Endodermal cell (in vitro differentiated cells): ENCODE data around the gene OBP2B. TPM values are rescaled to one million over a fixed set of nuclear protein-coding genes. Genes with fewer than 3 reads are reported as not detected.

Source experiments
- DNase-seq: peaks from one replicate; pipeline ENCODE4 v3.0.0-alpha.2; 2017
- H3K27ac ChIP-seq: 2 replicates; pipeline ENCODE4 v1.5.1; 2013; ENCODE audit warnings: mild to moderate bottlenecking, low read depth, low read length, moderate library complexity
- H3K27me3 ChIP-seq: 2 replicates; pipeline ENCODE4 v1.6.1; 2013; ENCODE audit warnings: mild to moderate bottlenecking, low read length, moderate library complexity; ENCODE audit not compliant: insufficient read depth, control insufficient read depth, poor library complexity, severe bottlenecking
- H3K36me3 ChIP-seq: 2 replicates; pipeline ENCODE4 v1.7.0; 2013; ENCODE audit warnings: mild to moderate bottlenecking, low read length, moderate library complexity; ENCODE audit not compliant: control insufficient read depth, insufficient read depth
- H3K4me1 ChIP-seq: one replicate; pipeline ENCODE4 v1.7.0; 2013; ENCODE audit warnings: low read length; ENCODE audit not compliant: control insufficient read depth, insufficient read depth
- H3K4me3 ChIP-seq: 2 replicates; pipeline ENCODE4 v1.5.1; 2013; ENCODE audit warnings: mild to moderate bottlenecking, low read length, moderate library complexity
- H3K9ac ChIP-seq: 2 replicates; pipeline ENCODE4 v1.6.1; 2013; ENCODE audit warnings: mild to moderate bottlenecking, low read length, moderate library complexity; ENCODE audit not compliant: poor library complexity, severe bottlenecking; ENCODE audit errors: extremely low read depth
- H3K9me3 ChIP-seq: 2 replicates; pipeline ENCODE4 v1.6.1; 2013; ENCODE audit warnings: mild to moderate bottlenecking, low read length, moderate library complexity; ENCODE audit not compliant: control insufficient read depth
- H3K27ac Mint-ChIP-seq: 2 replicates; pipeline ENCODE4 v1.8.0; 2020; ENCODE audit warnings: mixed read lengths
- H3K27me3 Mint-ChIP-seq: 2 replicates; pipeline ENCODE4 v1.8.0; 2021; ENCODE audit warnings: mild to moderate bottlenecking, mixed read lengths; ENCODE audit not compliant: insufficient read depth
- H3K36me3 Mint-ChIP-seq: 2 replicates; pipeline ENCODE4 v1.8.0; 2020; ENCODE audit warnings: low read depth, mixed read lengths
- H3K4me1 Mint-ChIP-seq: 2 replicates; pipeline ENCODE4 v1.8.0; 2020; ENCODE audit warnings: mixed read lengths
- H3K4me3 Mint-ChIP-seq: 2 replicates; pipeline ENCODE4 v1.8.0; 2020; ENCODE audit warnings: mild to moderate bottlenecking, moderate library complexity, mixed read lengths
- H3K9me3 Mint-ChIP-seq: 2 replicates; pipeline ENCODE4 v1.8.0; 2020; ENCODE audit warnings: mild to moderate bottlenecking, mixed read lengths
- CTCF ChIP-seq: fragments of 200-600 bp; sonication (generic); conservative IDR thresholded peaks from 2 replicates; pipeline ENCODE4 v1.5.0; 2021; ENCODE audit warnings: antibody characterized with exemption, mild to moderate bottlenecking
- WGBS, 2 experiments: methylation state at CpG; one replicate each; pipeline versions ENCODE4 v1.1.5 to v1.1.7; 2013; ENCODE audit warnings: missing lambda C conversion rate in 2 of 2, mixed read lengths in 1 of 2; ENCODE audit not compliant: insufficient coverage in 1 of 2, insufficient read length in 1 of 2; 5-methylcytosine and 5-hydroxymethylcytosine counted together
- total RNA-seq, 2 donors: library from RNA; stranded (reverse); fragmentation: NEBNext Ultra II Directional in 1 of 2; extraction: Animal tissue kit (Norgen Biotek cat#: 25700) in 1 of 2; gene quantifications; 2 replicates in 1 of 2; 3 replicates in 1 of 2; pipeline ENCODE4 v1.2.1, GENCODE V29; 2021

Gene OBP2B
- total RNA-seq, 2 donors from 2014 or later: not detected

- no peak overlapping the region for H3K27ac Mint-ChIP-seq
- TF ChIP-seq CTCF: no peak
- no peak for DNase-seq
- Histone ChIP-seq H3K27ac (no peak overlapping the region), H3K9ac (no peak overlapping the region), H3K4me1 (peaks cover 6% of the 10 kb centered on the region), H3K27me3 (no peaks in the 10 kb centered on the region), H3K9me3 (no peaks in the 10 kb centered on the region), H3K4me3 (no peak overlapping the region), H3K36me3 (no peaks in the 10 kb centered on the region)
- H3K9me3 Mint-ChIP-seq: no peaks in the 10 kb centered on the region
- H3K36me3 Mint-ChIP-seq: no peaks in the 10 kb centered on the region
- peaks cover 8% of the 10 kb centered on the region for H3K27me3 Mint-ChIP-seq
- H3K4me3 Mint-ChIP-seq: no peak overlapping the region
- WGBS, 2 experiments: 85 to 100% methylated on average over 1 to 3 of the region's 3 CpGs
- H3K4me1 Mint-ChIP-seq: peaks cover 22% of the 10 kb centered on the region
Measured at GRCh38 chr9:133167096-133167730, 41.8 kb downstream of the OBP2B start.

GRCh38 chr9:133166392-133166791 is 42.7 kb downstream of the OBP2B start:
- 80 to 92% methylated on average over 14 to 17 of the region's 17 CpGs for WGBS, 2 experiments
- TF ChIP-seq CTCF: no peak
- no peak for DNase-seq
- no peaks in the 10 kb centered on the region for H3K36me3 ChIP-seq
- Mint-ChIP-seq H3K4me3 (no peak overlapping the region), H3K27ac (no peak overlapping the region), H3K36me3 (peaks cover 5% of the 10 kb centered on the region), H3K27me3 (peaks cover 10% of the 10 kb centered on the region), H3K9me3 (no peaks in the 10 kb centered on the region), H3K4me1 (peaks cover 22% of the 10 kb centered on the region)
- no peak overlapping the region for H3K9ac ChIP-seq
- H3K9me3 ChIP-seq: no peaks in the 10 kb centered on the region
- no peak overlapping the region for H3K4me3 ChIP-seq
- H3K4me1 ChIP-seq: peaks cover 6% of the 10 kb centered on the region
- no peak overlapping the region for H3K27ac ChIP-seq
- no peaks in the 10 kb centered on the region for H3K27me3 ChIP-seq

GRCh38 chr9:133165452-133165730 is 43.7 kb downstream of the OBP2B start:
- Histone ChIP-seq H3K9ac (no peak overlapping the region), H3K27me3 (no peaks in the 10 kb centered on the region), H3K36me3 (peaks cover 2% of the 10 kb centered on the region), H3K9me3 (no peaks in the 10 kb centered on the region), H3K27ac (no peak overlapping the region), H3K4me1 (peaks cover 6% of the 10 kb centered on the region), H3K4me3 (no peak overlapping the region)
- Mint-ChIP-seq H3K4me1 (peaks cover 22% of the 10 kb centered on the region), H3K4me3 (no peak overlapping the region), H3K36me3 (peaks cover 13% of the 10 kb centered on the region), H3K27ac (no peak overlapping the region), H3K27me3 (peaks cover 10% of the 10 kb centered on the region), H3K9me3 (no peaks in the 10 kb centered on the region)
- TF ChIP-seq CTCF: no peak
- no peak for DNase-seq
- 83 to 92% methylated on average over 2 of the region's 2 CpGs for WGBS, 2 experiments
